PC-3 (cell line): ENCODE measurements around the gene PUDP. TPM values are rescaled to one million over a fixed set of nuclear protein-coding genes. Genes with fewer than 3 reads are reported as not detected.

Experiments used
- ATAC-seq: fragments of 200-7000 bp; cut with Tn5 transposase; 2 replicates; pipeline ENCODE4 v1.9.1; 2020; ENCODE audit warnings: mild to moderate bottlenecking, moderate library complexity
- BruUV-seq: library from RNA; stranded (reverse); fragments of 400-500 nt; replicated peaks from 2 replicates; lab custom pipeline; 2021; lab: Mats Ljungman, UMichigan
- CTCF ChIA-PET: fragments of 300-600 bp; sonication (Branson Sonifier 250); formaldehyde crosslinking; loops from one replicate; lab custom pipeline; 2022; ENCODE audit warnings: antibody characterized with exemption; lab: Charles Lee
- POLR2A ChIA-PET: fragments of 300-600 bp; sonication (Branson Sonifier 250); formaldehyde crosslinking; loops from one replicate; lab custom pipeline; 2022; ENCODE audit warnings: antibody characterized with exemption; ENCODE audit not compliant: unreplicated experiment; lab: Charles Lee
- DNase-seq: peaks from one replicate; pipeline ENCODE4 v3.0.0-alpha.2; 2015
- H2AFZ ChIP-seq: fragments of 300-600 bp; sonication (generic); 2 replicates; pipeline ENCODE4 v1.6.0; 2016; ENCODE audit warnings: antibody characterized with exemption, low read length
- H3F3A ChIP-seq: fragments of 300-600 bp; sonication (generic); one replicate; pipeline ENCODE4 v1.6.0; 2017; ENCODE audit warnings: antibody characterized with exemption, low read length, control low read depth, mild to moderate bottlenecking; ENCODE audit not compliant: unreplicated experiment
- H3K27ac ChIP-seq: fragments of 300-600 bp; sonication (generic); 2 replicates; pipeline ENCODE4 v1.5.1; 2016; ENCODE audit warnings: mild to moderate bottlenecking, low read length
- H3K27me3 ChIP-seq: fragments of 300-600 bp; sonication (generic); 2 replicates; pipeline ENCODE4 v1.6.1; 2016; ENCODE audit warnings: low read length, mixed read lengths
- H3K36me3 ChIP-seq: fragments of 300-600 bp; sonication (generic); 2 replicates; pipeline ENCODE4 v1.6.1; 2016; ENCODE audit warnings: low read depth, mixed run types, low read length, mixed read lengths
- H3K4me1 ChIP-seq: fragments of 300-600 bp; sonication (generic); 2 replicates; pipeline ENCODE4 v1.5.1; 2016; ENCODE audit warnings: low read length; ENCODE audit not compliant: insufficient read depth
- H3K4me2 ChIP-seq: fragments of 300-600 bp; sonication (generic); 2 replicates; pipeline ENCODE4 v1.6.0; 2016; ENCODE audit warnings: low read length
- H3K4me3 ChIP-seq: fragments of 300-600 bp; sonication (generic); 2 replicates; pipeline ENCODE4 v1.5.1; 2016; ENCODE audit warnings: mild to moderate bottlenecking, low read length, mixed read lengths
- H3K79me2 ChIP-seq: fragments of 300-600 bp; sonication (generic); 2 replicates; pipeline ENCODE4 v1.6.1; 2017; ENCODE audit warnings: low read length, mixed read lengths
- H3K9ac ChIP-seq: fragments of 300-600 bp; sonication (generic); 2 replicates; pipeline ENCODE4 v1.6.0; 2016; ENCODE audit warnings: mild to moderate bottlenecking, low read length
- H3K9me2 ChIP-seq: fragments of 300-600 bp; sonication (generic); replicated peaks from 2 replicates; pipeline ENCODE4 v1.6.1; 2016; ENCODE audit warnings: mixed run types, low read length, mixed read lengths
- H3K9me3 ChIP-seq: fragments of 300-600 bp; sonication (generic); 2 replicates; pipeline ENCODE4 v1.6.1; 2016; ENCODE audit warnings: low read length, mixed read lengths
- H4K20me1 ChIP-seq: fragments of 300-600 bp; sonication (generic); 2 replicates; pipeline ENCODE4 v1.6.1; 2016; ENCODE audit warnings: low read length, mixed read lengths
- CTCF ChIP-seq: fragments of 300-600 bp; sonication (generic); conservative IDR thresholded peaks from 2 replicates; pipeline ENCODE4 v1.5.1; 2017; ENCODE audit warnings: antibody characterized with exemption, low read depth, mild to moderate bottlenecking, low read length
- EZH2 ChIP-seq: fragments of 300-600 bp; sonication (generic); IDR thresholded peaks from one replicate; pipeline ENCODE4 v1.6.1; 2017; ENCODE audit warnings: antibody characterized with exemption, mild to moderate bottlenecking, low read length; ENCODE audit not compliant: unreplicated experiment
- EZH2phosphoT487 ChIP-seq: fragments of 300-600 bp; sonication (generic); IDR thresholded peaks from 2 replicates; pipeline ENCODE4 v1.6.1; 2018; ENCODE audit warnings: mild to moderate bottlenecking, antibody characterized with exemption, low read length, borderline replicate concordance
- intact Hi-C: fragments of 100-400 bp; cut with micrococcal nuclease; formaldehyde crosslinking; loops from 2 replicates; pipeline ENCODE4 v1.9.0; 2023
- total RNA-seq: library from RNA; depleted of rRNA; stranded (reverse); fragments of >200 nt; gene quantifications from 2 replicates; pipeline ENCODE4 v1.2.3, GENCODE V29; 2014

The PUDP gene
- total RNA-seq, 1 experiment from 2014 or later, result 7.6 TPM

GRCh38 chrX:7062903-7063302 lies 85.0 kb downstream of the PUDP start:
- ATAC-seq (no peak), DNase-seq (no peak)
- H3K4me3 ChIP-seq, result no peak overlapping the region
- no peaks in the 10 kb centered on the region for H3K9me2 ChIP-seq
- BruUV-seq, result no TSS peak
- H3K9me3 ChIP-seq, result no peaks in the 10 kb centered on the region
- no peaks in the 10 kb centered on the region for H3K79me2 ChIP-seq
- peaks cover 12% of the 10 kb centered on the region for H3K4me1 ChIP-seq
- no peaks in the 10 kb centered on the region for H3F3A ChIP-seq
- ChIA-PET POLR2A (no interaction called here), CTCF (no interaction called here)
- H4K20me1 ChIP-seq, result no peaks in the 10 kb centered on the region
- H3K27ac ChIP-seq, result no peak overlapping the region
- H3K9ac ChIP-seq, result no peak overlapping the region
- no peaks in the 10 kb centered on the region for H3K27me3 ChIP-seq
- no peak overlapping the region for H3K4me2 ChIP-seq
- no peak overlapping the region for H2AFZ ChIP-seq
- no peaks in the 10 kb centered on the region for H3K36me3 ChIP-seq
- TF ChIP-seq EZH2phosphoT487, result no peak
- TF ChIP-seq EZH2, result no peak
- TF ChIP-seq CTCF, result no peak
- intact Hi-C loops, result no loop called here

- no peak overlapping the region for H3K4me2 ChIP-seq
- ATAC-seq (peak; percentile 33), DNase-seq (no peak)
- ChIA-PET CTCF (no interaction called here), POLR2A (no interaction called here)
- no TSS peak for BruUV-seq
- no peaks in the 10 kb centered on the region for H3K79me2 ChIP-seq
- no peaks in the 10 kb centered on the region for H4K20me1 ChIP-seq
- no peaks in the 10 kb centered on the region for H3K9me3 ChIP-seq
- H3K9me2 ChIP-seq, result no peaks in the 10 kb centered on the region
- no peak for TF ChIP-seq EZH2
- TF ChIP-seq EZH2phosphoT487, result no peak
- TF ChIP-seq CTCF, result no peak
- intact Hi-C loops, result no loop called here
- H3K27me3 ChIP-seq, result no peaks in the 10 kb centered on the region
- H3K4me1 ChIP-seq, result peaks cover 12% of the 10 kb centered on the region
- no peaks in the 10 kb centered on the region for H3K36me3 ChIP-seq
- no peaks in the 10 kb centered on the region for H3F3A ChIP-seq
- H2AFZ ChIP-seq, result no peak overlapping the region
- H3K4me3 ChIP-seq, result no peak overlapping the region
- 0 out of 2 replicates have a peak overlapping the region, but pooled peaks have one; percentile 20 for H3K27ac ChIP-seq
- no peak overlapping the region for H3K9ac ChIP-seq
Measured at GRCh38 chrX:7062276-7062675, 85.7 kb downstream of the PUDP start.

GRCh38 chrX:7061429-7061828 lies 86.5 kb downstream of the PUDP start:
- BruUV-seq, result no TSS peak
- intact Hi-C loops, result no loop called here
- DNase-seq, result peak; percentile 36

More at GRCh38 chrX:7061429-7061828, 86.5 kb downstream of the PUDP start:
- H3K79me2 ChIP-seq, result no peaks in the 10 kb centered on the region
- no peaks in the 10 kb centered on the region for H3F3A ChIP-seq
- no peak overlapping the region for H3K4me3 ChIP-seq
- no peaks in the 10 kb centered on the region for H3K27me3 ChIP-seq
- no peak for TF ChIP-seq EZH2phosphoT487
- TF ChIP-seq EZH2, result no peak
- no peak for TF ChIP-seq CTCF
- H2AFZ ChIP-seq, result no peak overlapping the region
- no peaks in the 10 kb centered on the region; the same call in 1 of the 2 replicates for H3K36me3 ChIP-seq
- no peaks in the 10 kb centered on the region for H4K20me1 ChIP-seq
- ChIA-PET POLR2A (no interaction called here), CTCF (no interaction called here)
- H3K9me2 ChIP-seq, result no peaks in the 10 kb centered on the region
- no peak overlapping the region for H3K27ac ChIP-seq
- H3K4me2 ChIP-seq, result no peak overlapping the region
- H3K4me1 ChIP-seq, result peaks cover 12% of the 10 kb centered on the region
- no peak; the same call in 1 of the 2 replicates for ATAC-seq
- H3K9me3 ChIP-seq, result no peaks in the 10 kb centered on the region
- H3K9ac ChIP-seq, result no peak overlapping the region
